CD14-positive monocyte (primary cell): ENCODE data around the gene DPM1. TPM values are rescaled to one million over a fixed set of nuclear protein-coding genes. Genes with fewer than 3 reads are reported as not detected.

Experiments
- DNase-seq, 3 donors: peaks; one replicate each; pipeline ENCODE4 v3.0.0-alpha.2; 2011 to 2022
- H2AFZ ChIP-seq: 2 replicates; pipeline ENCODE4 v1.6.0; 2012; ENCODE audit warnings: mild to moderate bottlenecking, low read depth, low read length, inconsistent platforms; ENCODE audit not compliant: insufficient read depth, poor library complexity, severe bottlenecking
- H3K27ac ChIP-seq, 2 donors: 1 replicate in 1 of 2; 2 replicates in 1 of 2; pipeline ENCODE4 v1.5.1; 2012 to 2013; ENCODE audit warnings: low read length in 2 of 2, control low read depth in 1 of 2, inconsistent platforms in 1 of 2, low read depth in 1 of 2, mild to moderate bottlenecking in 1 of 2
- H3K27me3 ChIP-seq, 2 donors: one replicate each; pipeline versions ENCODE4 v1.6.0 to v1.6.1; 2011 to 2013; ENCODE audit warnings: low read length in 2 of 2; ENCODE audit not compliant: control insufficient read depth in 2 of 2, insufficient read depth in 2 of 2
- H3K36me3 ChIP-seq, 2 donors: replicated peaks in 1 of 2; 1 replicate in 1 of 2; 2 replicates in 1 of 2; pipeline versions ENCODE4 v1.5.1 to v1.6.1; 2012 to 2013; ENCODE audit warnings: low read length in 2 of 2, control low read depth in 1 of 2, inconsistent platforms in 1 of 2, mild to moderate bottlenecking in 1 of 2; ENCODE audit not compliant: insufficient read depth in 2 of 2, control insufficient read depth in 1 of 2
- H3K4me1 ChIP-seq, 2 donors: 1 replicate in 1 of 2; 2 replicates in 1 of 2; pipeline versions ENCODE4 v1.5.1 to v1.6.1; 2012 to 2013; ENCODE audit warnings: low read length in 2 of 2, control low read depth in 1 of 2, inconsistent platforms in 1 of 2, mild to moderate bottlenecking in 1 of 2, moderate library complexity in 1 of 2; ENCODE audit not compliant: insufficient read depth in 2 of 2, control insufficient read depth in 1 of 2
- H3K4me2 ChIP-seq: replicated peaks from 2 replicates; pipeline ENCODE3; 2012; ENCODE audit warnings: low read length, moderate library complexity, mild to moderate bottlenecking; ENCODE audit not compliant: poor library complexity, severe bottlenecking; ENCODE audit errors: extremely low read depth
- H3K4me3 ChIP-seq, 3 experiments: fragments of 200-600 bp in 1 of 3; sonication (generic) in 1 of 3; replicated peaks in 1 of 3; 1 replicate in 2 of 3; 2 replicates in 1 of 3; pipeline ENCODE4 v1.5.1; 2011 to 2013; ENCODE audit warnings: low read length in 3 of 3, mild to moderate bottlenecking in 3 of 3, control low read depth in 2 of 3, low read depth in 2 of 3, inconsistent platforms in 1 of 3, moderate library complexity in 1 of 3
- H3K79me2 ChIP-seq: 2 replicates; pipeline ENCODE4 v1.6.0; 2012; ENCODE audit warnings: mild to moderate bottlenecking, control low read depth, inconsistent platforms, low read length, moderate library complexity; ENCODE audit not compliant: insufficient read depth
- H3K9ac ChIP-seq: 2 replicates; pipeline ENCODE4 v1.6.0; 2017; ENCODE audit warnings: low read length, mild to moderate bottlenecking; ENCODE audit not compliant: insufficient read depth, poor library complexity, severe bottlenecking
- H3K9me3 ChIP-seq, 2 donors: replicated peaks in 1 of 2; 1 replicate in 1 of 2; 2 replicates in 1 of 2; pipeline versions ENCODE4 v1.5.1 to v1.6.1; 2012 to 2013; ENCODE audit warnings: low read length in 2 of 2, control low read depth in 1 of 2; ENCODE audit not compliant: control insufficient read depth in 1 of 2, insufficient read depth in 1 of 2
- H4K20me1 ChIP-seq: 2 replicates; pipeline ENCODE4 v1.6.0; 2012; ENCODE audit warnings: mild to moderate bottlenecking, low read length, control low read depth, moderate library complexity; ENCODE audit not compliant: insufficient read depth
- H3K27ac Mint-ChIP-seq, 7 donors: one replicate each; pipeline ENCODE4 v1.8.0; 2020; ENCODE audit warnings: mild to moderate bottlenecking in 7 of 7, mixed read lengths in 7 of 7, moderate library complexity in 6 of 7, inconsistent platforms in 2 of 7
- H3K27me3 Mint-ChIP-seq, 3 donors: one replicate each; pipeline ENCODE4 v1.8.0; 2021 to 2022; ENCODE audit warnings: low read depth in 3 of 3, mild to moderate bottlenecking in 3 of 3, mixed read lengths in 3 of 3, moderate library complexity in 3 of 3, inconsistent platforms in 1 of 3
- H3K36me3 Mint-ChIP-seq, 2 donors: one replicate each; pipeline ENCODE4 v1.8.0; 2020; ENCODE audit warnings: mixed read lengths in 2 of 2, inconsistent platforms in 1 of 2, mild to moderate bottlenecking in 1 of 2
- H3K4me1 Mint-ChIP-seq: one replicate; pipeline ENCODE4 v1.8.0; 2020; ENCODE audit warnings: mild to moderate bottlenecking, mixed read lengths
- H3K4me3 Mint-ChIP-seq, 2 donors: one replicate each; pipeline ENCODE4 v1.8.0; 2020; ENCODE audit warnings: mild to moderate bottlenecking in 2 of 2, mixed read lengths in 2 of 2, moderate library complexity in 1 of 2
- H3K9me3 Mint-ChIP-seq, 7 donors: one replicate each; pipeline ENCODE4 v1.8.0; 2020 to 2022; ENCODE audit warnings: mixed read lengths in 7 of 7, mild to moderate bottlenecking in 6 of 7, moderate library complexity in 6 of 7, inconsistent platforms in 2 of 7
- CTCF ChIP-seq: fragments of 200-600 bp; IDR thresholded peaks from one replicate; pipeline ENCODE4 v1.8.0; 2022; ENCODE audit warnings: antibody characterized with exemption, mild to moderate bottlenecking
- WGBS: methylation state at CpG from one replicate; pipeline ENCODE4 v1.1.5; 2013; ENCODE audit warnings: missing lambda C conversion rate; ENCODE audit not compliant: insufficient coverage; 5-methylcytosine and 5-hydroxymethylcytosine counted together
- intact Hi-C, 2 donors: fragments of 100-400 bp; cut with micrococcal nuclease; formaldehyde crosslinking; loops; one replicate each; pipeline versions ENCODE4 v1.15.0 to v1.15.1; 2023
- polyA plus RNA-seq, 3 donors: library from polyadenylated mRNA; depleted of rRNA in 1 of 3; unstranded in 2 of 3; stranded (reverse) in 1 of 3; fragments of 300-500 nt in 2 of 3; fragments of >200 nt in 1 of 3; fragmentation: Illumina TruSeq in 2 of 3; gene quantifications; 1 replicate in 2 of 3; 2 replicates in 1 of 3; pipeline ENCODE4 v1.2.3, GENCODE V29; 2012 to 2021

DPM1 gene
- polyA plus RNA-seq, 3 donors, result 19.1 to 55.1 (median 50.9) TPM

GRCh38 chr20:50916257-50916656 lies 42.1 kb downstream of the DPM1 start:
- 70% methylated on average over 4 of the region's 5 CpGs for WGBS
- Histone ChIP-seq H2AFZ (no peak overlapping the region), H3K4me1 (peaks cover 0 to 4% of the 10 kb centered on the region in 2 donors), H3K79me2 (peaks cover 100% of the 10 kb centered on the region), H3K9ac (no peak overlapping the region), H3K27ac (peak overlapping the region in 1 of 2 donors; percentile 37), H4K20me1 (peaks cover 99% of the 10 kb centered on the region), H3K36me3 (peaks cover 5 to 10% of the 10 kb centered on the region in 2 donors), H3K27me3 (no peaks in the 10 kb centered on the region), H3K4me2 (no peak overlapping the region), H3K9me3 (no peaks in the 10 kb centered on the region), H3K4me3 (no peak overlapping the region)
- no peak for TF ChIP-seq CTCF
- Mint-ChIP-seq H3K9me3 (no peaks in the 10 kb centered on the region), H3K27ac (peak overlapping the region in 4 of 7 donors; percentile 16 to 60 (median 38)), H3K4me1 (peaks cover 33% of the 10 kb centered on the region), H3K36me3 (peaks cover 15 to 23% of the 10 kb centered on the region in 2 donors), H3K27me3 (no peaks in the 10 kb centered on the region), H3K4me3 (no peak overlapping the region)
- no peak for DNase-seq
- intact Hi-C loops, result no loop called here

GRCh38 chr20:50915424-50915823 lies 42.9 kb downstream of the DPM1 start:
- intact Hi-C loops, result no loop called here
- Histone ChIP-seq H4K20me1 (peaks cover 99% of the 10 kb centered on the region), H3K27me3 (no peaks in the 10 kb centered on the region), H2AFZ (no peak overlapping the region), H3K4me1 (peaks cover 0 to 4% of the 10 kb centered on the region in 2 donors), H3K4me3 (no peak overlapping the region), H3K4me2 (no peak overlapping the region), H3K79me2 (peaks cover 100% of the 10 kb centered on the region), H3K9me3 (no peaks in the 10 kb centered on the region), H3K27ac (peak overlapping the region in 1 of 2 donors; percentile 65), H3K9ac (no peak overlapping the region), H3K36me3 (peaks cover 5 to 12% of the 10 kb centered on the region in 2 donors)
- Mint-ChIP-seq H3K9me3 (no peaks in the 10 kb centered on the region), H3K27ac (peak overlapping the region in 3 of 7 donors; percentile 30 to 73 (median 30)), H3K4me1 (peaks cover 31% of the 10 kb centered on the region), H3K4me3 (no peak overlapping the region), H3K36me3 (peaks cover 17 to 26% of the 10 kb centered on the region in 2 donors), H3K27me3 (no peaks in the 10 kb centered on the region)
- no peak for DNase-seq
- TF ChIP-seq CTCF, result no peak
- WGBS, result 83% methylated on average over 2 of the region's 3 CpGs
